GM21619 (cell line): ENCODE results near the gene ACVR1B.
A peak's percentile ranks its signal among the peaks of the same experiment; 100 is the strongest.

Experiments used
- ATAC-seq: cut with Tn5 transposase; IDR thresholded peaks from one replicate; pipeline ENCODE4 v1.9.1; 2021; ENCODE audit not compliant: unreplicated experiment

Gene ACVR1B

GRCh38 chr12:51951199-51951842 lies at the start of gene ACVR1B:
ACVR1B (plus strand) TSS chr12:51951699; CDS start chr12:51951744, 45 bp downstream.
- ATAC-seq: peak; percentile 89

DNA sequence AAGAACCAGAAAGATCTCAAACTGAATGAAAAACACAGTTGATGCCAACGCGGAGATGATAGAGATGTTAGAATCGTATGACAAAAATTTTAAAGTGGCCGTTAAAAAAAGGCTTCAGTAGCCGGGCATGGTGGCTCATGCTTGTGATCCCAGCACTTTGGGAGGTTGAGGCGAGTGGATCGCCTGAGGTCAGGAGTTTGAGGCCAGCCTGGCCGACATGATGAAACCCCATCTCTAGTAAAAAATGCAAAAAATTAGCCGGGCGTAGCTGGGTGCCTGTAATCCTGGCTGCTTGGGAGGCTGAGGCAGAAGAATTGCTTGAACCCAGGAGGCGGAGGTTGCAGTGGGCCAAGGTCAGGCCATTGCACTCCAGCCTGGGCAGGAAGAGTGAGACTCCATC lies 49.6 kb upstream of the ACVR1B start:
- ATAC-seq: no peak

DNA sequence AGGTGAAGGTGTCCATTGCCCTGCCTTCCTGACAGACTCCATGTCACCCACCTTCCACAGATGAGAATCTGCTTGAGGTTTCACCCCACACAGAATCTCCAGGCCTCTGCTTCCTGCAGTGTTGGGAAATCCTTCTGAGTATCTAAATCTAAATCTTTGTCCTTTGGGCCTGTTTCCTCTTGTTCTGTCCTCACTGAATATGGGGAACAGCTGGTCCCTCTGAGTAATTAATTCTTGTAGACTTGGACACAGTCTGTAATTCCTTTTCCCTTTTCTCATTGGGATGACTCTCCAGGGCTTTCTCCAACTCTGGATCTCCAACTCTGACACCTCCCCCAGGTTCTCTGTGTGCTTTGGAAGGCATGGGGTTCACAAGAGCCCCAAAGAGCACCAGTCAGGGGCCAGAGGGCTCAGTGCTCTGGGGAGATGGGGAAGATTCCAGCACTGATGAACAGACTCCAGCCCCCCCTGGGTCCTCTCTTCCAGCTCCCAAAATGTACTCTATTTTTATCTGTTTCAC lies 46.5 kb upstream of the ACVR1B start:
- ATAC-seq: no peak

- no peak for ATAC-seq
Observed at GRCh38 chr12:51905471-51906429, 45.7 kb upstream of the ACVR1B start.

DNA sequence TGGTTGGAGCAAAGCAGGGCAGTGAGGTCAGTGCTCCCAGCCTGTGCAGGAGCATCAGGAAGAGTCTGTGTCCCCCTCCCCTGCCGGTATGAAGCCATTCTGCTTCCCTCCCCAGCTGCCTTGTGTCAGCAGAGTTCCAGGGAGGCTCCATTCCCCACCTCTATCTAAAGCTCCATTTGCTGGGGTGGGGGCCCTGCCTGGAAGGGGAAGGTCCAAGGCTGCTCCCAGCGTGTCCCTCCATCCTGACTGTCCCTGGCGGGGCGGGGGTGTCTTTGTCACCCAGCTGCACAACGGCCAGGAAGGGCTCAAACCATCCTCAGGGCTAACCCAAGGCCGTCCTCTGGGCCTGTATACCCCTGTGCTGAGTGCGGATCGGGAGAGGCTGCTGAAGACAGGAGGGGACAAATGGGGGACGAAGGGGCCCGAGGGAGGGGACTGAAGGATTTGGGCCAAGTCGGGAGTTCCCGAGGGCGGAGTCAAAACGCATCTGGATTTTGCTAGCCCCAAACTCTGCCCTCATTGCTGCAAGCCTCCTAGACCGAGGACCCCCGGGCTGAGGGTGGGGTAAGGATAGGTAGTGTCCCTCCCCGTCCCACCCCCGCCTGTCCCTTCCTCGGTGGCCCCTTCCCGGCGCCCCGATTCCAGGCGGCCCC lies 44.9 kb upstream of the ACVR1B start:
- no peak for ATAC-seq

- ATAC-seq: no peak
Observed at GRCh38 chr12:51907083-51907855, 44.2 kb upstream of the ACVR1B start, which contains the start of gene ACVRL1. ACVRL1 (plus strand) TSS chr12:51907504; CDS start chr12:51912475, 4,971 bp downstream.

GRCh38 chr12:51907856-51908425 lies 43.6 kb upstream of the ACVR1B start:
- no peak for ATAC-seq

GRCh38 chr12:51908876-51909592 lies 42.5 kb upstream of the ACVR1B start:
- ATAC-seq: no peak

DNA sequence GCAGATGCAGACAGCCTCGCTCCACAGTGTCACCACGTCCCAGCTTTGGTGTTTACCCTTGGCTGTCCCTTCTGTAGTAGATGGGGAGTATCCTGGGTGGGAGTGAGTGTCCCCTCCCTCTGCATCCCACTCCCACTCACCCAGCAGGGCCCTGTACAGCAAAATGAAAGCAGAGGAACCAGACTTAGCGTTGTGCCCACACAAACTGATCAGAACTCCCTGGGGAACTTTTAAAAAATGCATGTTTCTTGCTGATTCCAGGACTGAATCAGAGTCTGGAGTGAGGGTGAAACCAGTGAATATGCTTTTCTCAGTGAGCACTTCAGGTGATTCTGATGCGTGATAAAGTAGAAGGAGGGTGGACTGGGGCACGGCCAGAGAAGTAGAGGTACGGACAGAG lies 41.3 kb upstream of the ACVR1B start:
- ATAC-seq: no peak

GRCh38 chr12:51910691-51911090 lies 40.8 kb upstream of the ACVR1B start:
- ATAC-seq: no peak

DNA sequence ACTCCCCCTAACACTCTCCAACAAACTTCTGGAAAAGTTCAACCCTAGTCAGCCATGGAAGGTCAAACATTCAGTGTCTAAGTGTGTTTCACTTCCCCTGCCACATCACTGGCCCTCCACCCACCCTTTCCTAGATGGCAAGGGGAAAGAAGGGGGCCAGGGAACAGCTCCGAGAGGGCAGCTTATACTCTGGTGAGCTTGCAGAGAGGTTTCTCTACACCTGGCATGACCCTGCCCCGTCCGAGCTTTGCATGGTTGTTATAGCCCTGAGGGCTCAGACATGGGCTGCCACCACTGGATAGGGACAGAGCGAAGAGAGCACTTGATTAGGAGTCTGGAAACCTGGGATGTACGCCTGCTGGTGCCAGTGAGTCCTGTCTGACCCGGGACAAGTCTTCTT lies 40.2 kb upstream of the ACVR1B start:
- no peak for ATAC-seq

DNA sequence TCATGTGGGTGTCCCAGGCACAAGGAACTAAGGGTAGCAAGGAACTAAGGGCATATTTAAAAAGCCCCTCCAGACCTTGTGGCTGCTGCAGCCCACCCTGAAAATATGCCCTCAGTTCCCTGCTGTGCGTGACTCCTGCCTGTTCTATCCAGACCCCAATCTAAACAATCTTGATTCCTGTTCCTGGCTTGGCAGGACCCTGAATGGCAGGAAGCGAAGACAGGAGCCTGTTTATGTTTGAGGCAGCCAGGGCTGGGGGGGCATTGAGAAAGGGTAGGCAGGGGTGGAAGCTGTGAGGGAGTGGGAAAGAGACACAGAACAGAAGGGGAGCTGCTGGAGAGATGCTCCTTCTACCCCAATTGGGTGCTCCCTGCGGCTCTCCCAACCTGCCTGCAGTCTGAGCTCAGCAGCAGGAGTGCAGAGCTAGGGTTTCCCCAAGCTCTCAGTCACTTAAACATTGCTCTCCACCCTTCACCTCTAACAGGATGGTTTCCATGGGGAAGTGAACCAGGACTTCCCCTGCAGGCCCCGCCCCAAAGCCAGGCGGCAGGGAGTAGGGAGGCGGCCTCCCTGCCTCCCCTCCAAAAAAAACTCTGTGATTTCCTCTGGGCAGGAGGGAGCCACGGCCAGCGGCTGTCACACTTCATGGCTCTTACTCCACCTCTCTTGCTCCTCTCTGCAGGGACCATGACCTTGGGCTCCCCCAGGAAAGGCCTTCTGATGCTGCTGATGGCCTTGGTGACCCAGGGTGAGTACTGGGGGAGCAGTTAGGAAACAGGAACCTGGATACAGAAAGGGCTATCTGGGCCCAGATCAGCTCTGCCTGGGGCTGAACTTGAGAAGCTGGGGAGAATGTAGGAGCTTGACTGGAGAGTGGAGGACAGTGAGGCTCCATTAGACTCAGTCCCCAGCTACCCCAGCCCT lies 39.4 kb upstream of the ACVR1B start:
- ATAC-seq: no peak

GRCh38 chr12:51913071-51914033 lies 38.1 kb upstream of the ACVR1B start:
- no peak for ATAC-seq

DNA sequence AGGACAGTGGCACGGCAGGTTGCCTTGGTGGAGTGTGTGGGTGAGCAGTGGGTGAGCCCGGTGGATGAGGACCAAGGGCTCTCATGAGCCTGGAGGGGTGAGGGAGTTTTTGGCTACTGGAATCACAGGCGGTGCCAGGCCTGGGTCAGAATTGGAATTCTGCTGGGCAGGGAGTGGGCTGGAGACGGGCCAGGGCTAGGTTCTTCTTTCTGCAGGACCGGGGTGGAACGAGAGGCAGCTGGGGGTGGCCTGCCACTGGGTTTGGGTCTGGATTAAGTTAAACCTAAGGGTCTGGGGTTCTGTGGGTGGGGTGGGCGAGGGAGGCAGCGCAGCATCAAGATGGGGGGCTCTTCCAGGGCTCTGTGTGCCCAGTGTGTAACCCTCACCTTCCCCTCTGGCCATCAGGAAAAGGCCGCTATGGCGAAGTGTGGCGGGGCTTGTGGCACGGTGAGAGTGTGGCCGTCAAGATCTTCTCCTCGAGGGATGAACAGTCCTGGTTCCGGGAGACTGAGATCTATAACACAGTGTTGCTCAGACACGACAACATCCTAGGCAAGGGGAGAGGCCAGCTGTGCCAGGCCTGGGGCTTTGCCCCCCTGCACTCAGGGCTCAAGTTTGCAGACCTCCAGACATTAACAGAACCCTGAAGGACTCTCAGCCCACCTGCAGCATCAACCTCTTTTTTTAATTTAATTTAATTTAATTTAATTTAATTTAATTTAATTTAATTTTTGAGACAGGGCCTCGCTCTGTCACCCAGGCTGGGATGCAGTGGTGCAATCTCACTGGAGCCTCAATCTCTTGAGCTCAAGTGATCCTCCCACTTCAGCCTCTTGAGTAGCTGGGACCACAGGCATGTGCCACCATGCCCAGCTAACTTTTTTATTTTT lies 37.2 kb upstream of the ACVR1B start:
- ATAC-seq: no peak

DNA sequence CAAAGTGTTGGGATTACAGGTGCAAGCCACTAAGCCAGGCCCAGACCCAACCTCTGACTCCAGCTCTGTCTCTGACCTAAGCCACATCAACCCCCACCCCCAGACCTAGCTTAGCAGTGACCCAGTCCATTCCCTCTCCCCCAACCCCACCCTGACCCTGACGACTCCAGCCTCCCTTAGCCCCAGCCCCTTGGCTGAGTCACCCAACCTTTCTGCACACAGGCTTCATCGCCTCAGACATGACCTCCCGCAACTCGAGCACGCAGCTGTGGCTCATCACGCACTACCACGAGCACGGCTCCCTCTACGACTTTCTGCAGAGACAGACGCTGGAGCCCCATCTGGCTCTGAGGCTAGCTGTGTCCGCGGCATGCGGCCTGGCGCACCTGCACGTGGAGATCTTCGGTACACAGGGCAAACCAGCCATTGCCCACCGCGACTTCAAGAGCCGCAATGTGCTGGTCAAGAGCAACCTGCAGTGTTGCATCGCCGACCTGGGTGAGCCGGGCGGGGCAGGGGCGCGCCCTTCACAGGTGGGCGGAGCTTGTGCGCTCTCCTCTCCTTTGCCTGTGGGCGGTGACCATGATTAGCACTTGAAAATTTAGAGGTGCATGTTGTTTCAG lies 36.4 kb upstream of the ACVR1B start:
- ATAC-seq: no peak

DNA sequence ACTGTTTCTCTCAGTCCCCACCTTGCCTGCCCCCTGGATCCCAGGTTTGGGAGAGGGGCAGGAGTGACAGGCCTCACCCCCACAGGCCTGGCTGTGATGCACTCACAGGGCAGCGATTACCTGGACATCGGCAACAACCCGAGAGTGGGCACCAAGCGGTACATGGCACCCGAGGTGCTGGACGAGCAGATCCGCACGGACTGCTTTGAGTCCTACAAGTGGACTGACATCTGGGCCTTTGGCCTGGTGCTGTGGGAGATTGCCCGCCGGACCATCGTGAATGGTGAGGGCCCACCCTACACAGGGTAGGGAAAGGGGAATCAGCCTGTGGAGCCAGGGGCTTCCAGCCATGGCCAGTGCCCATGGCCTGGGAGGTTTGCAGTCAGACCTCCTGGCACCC lies 35.5 kb upstream of the ACVR1B start:
- ATAC-seq: no peak
